Right cardiac atrium (tissue), 5 donors: ENCODE results near the gene DCBLD1. TPM values are rescaled to one million over a fixed set of nuclear protein-coding genes. Genes with fewer than 3 reads are reported as not detected.

Source experiments
- ATAC-seq, 2 donors: fragments of 200-7000 bp; cut with Tn5 transposase; one replicate each; pipeline versions ENCODE4 v1.8.0 to v1.9.1; 2020; ENCODE audit warnings: moderate library complexity in 2 of 2, mild to moderate bottlenecking in 1 of 2
- DNase-seq, 3 donors: peaks; one replicate each; pipeline ENCODE4 v3.0.0-alpha.2; 2020
- H3K27ac ChIP-seq: one replicate; pipeline ENCODE4 v1.5.1; 2013; ENCODE audit warnings: mild to moderate bottlenecking, low read length, control low read depth, moderate library complexity
- H3K27me3 ChIP-seq: one replicate; pipeline ENCODE4 v1.6.1; 2013; ENCODE audit not compliant: control insufficient read depth, insufficient read depth
- H3K4me1 ChIP-seq: one replicate; pipeline ENCODE4 v1.6.1; 2013; ENCODE audit warnings: low read length; ENCODE audit not compliant: control insufficient read depth, insufficient read depth
- H3K4me3 ChIP-seq: one replicate; pipeline ENCODE4 v1.5.1; 2013; ENCODE audit warnings: low read length, control low read depth
- H3K9me3 ChIP-seq: one replicate; pipeline ENCODE4 v1.6.1; 2013; ENCODE audit warnings: low read length; ENCODE audit not compliant: control insufficient read depth
- WGBS: extraction: QIAGEN DNeasy Blood & Tissue Kit; methylation state at CpG from one replicate; pipeline ENCODE4 v1.1.7; 2013; 5-methylcytosine and 5-hydroxymethylcytosine counted together
- intact Hi-C, 4 donors: fragments of 100-400 bp; cut with DNase I; formaldehyde crosslinking; loops; one replicate each; pipeline versions ENCODE4 v1.11.0 to v1.14.0; 2022 to 2023
- polyA plus RNA-seq: library from polyadenylated mRNA; stranded (reverse); fragments of 200-250 nt; gene quantifications from one replicate; pipeline ENCODE4 v1.2.3, GENCODE V29; 2013
- total RNA-seq, 4 donors: library from RNA; stranded (reverse); fragmentation: NEBNext Ultra II Directional; extraction: Animal tissue kit (Norgen Biotek cat#: 25700); gene quantifications; one replicate each; pipeline ENCODE4 v1.2.1, GENCODE V29; 2021
- donor health status: healthy with polysubstance abuse.
- donor health status: DM: no; HTN: yes; CAD: no.
- donor health status: DM: no; HTN: no; CAD: no.
- donor health status: DM: no; HTN: yes; CAD: no; lungs with severe emphysema.
- donor health status: DM: yes; HTN: yes; CAD: no.

DCBLD1 gene
- total and polyA plus RNA-seq, 5 donors = 3.2 to 5.7 (median 3.9) TPM

DNA sequence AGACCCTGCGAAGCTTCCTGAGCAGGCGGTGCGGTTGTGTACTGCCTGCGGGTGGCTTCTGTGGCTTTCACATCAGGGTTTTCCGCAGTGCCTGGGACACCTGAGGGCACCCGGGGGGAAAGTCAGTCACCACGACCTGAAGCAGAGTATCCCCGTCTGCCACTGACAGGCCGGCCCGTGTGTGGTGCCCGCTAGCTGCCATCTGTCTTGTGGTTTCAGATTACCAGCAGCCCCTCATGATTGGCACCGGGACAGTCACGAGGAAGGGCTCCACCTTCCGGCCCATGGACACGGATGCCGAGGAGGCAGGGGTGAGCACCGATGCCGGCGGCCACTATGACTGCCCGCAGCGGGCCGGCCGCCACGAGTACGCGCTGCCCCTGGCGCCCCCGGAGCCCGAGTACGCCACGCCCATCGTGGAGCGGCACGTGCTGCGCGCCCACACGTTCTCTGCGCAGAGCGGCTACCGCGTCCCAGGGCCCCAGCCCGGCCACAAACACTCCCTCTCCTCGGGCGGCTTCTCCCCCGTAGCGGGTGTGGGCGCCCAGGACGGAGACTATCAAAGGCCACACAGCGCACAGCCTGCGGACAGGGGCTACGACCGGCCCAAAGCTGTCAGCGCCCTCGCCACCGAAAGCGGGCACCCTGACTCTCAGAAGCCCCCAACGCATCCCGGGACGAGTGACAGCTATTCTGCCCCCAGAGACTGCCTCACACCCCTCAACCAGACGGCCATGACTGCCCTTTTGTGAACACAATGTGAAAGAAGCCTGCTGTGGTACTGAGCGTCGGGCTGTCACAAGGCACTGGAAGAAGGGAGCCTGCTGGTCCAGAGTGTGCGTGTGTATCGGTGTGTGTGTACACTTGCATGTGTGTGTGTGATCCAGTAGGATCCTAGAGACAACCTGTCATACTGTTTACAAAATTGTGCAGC lies 65.5 kb downstream of the DCBLD1 start:
- Histone ChIP-seq H3K4me3 (peak overlapping the region; percentile 26), H3K9me3 (no peaks in the 10 kb centered on the region), H3K27ac (peak overlapping the region; percentile 14), H3K27me3 (no peaks in the 10 kb centered on the region), H3K4me1 (no peaks in the 10 kb centered on the region)
- peak; percentile 72 to 87 (median 86) for DNase-seq
- intact Hi-C loops = loop anchor here in 1 of 4 donors (5.0 kb wide), 1 partner anchor 66 kb away; the partner anchor contains the start of gene DCBLD1
- WGBS = 34% methylated on average over 64 of the region's 64 CpGs
- peak; percentile 93 to 95 for ATAC-seq

GRCh38 chr6:117548797-117549301 lies 66.4 kb downstream of the DCBLD1 start:
- H3K9me3 ChIP-seq = no peaks in the 10 kb centered on the region
- DNase-seq (no peak), ATAC-seq (no peak)
- H3K27me3 ChIP-seq = no peaks in the 10 kb centered on the region
- H3K4me1 ChIP-seq = no peaks in the 10 kb centered on the region
- no peak overlapping the region for H3K4me3 ChIP-seq
- intact Hi-C loops = loop anchor here in 1 of 4 donors (5.0 kb wide), 1 partner anchor 67 kb away; the partner anchor contains the start of gene DCBLD1
- no peak overlapping the region for H3K27ac ChIP-seq
- WGBS = 75% methylated on average over 8 of the region's 8 CpGs

DNA sequence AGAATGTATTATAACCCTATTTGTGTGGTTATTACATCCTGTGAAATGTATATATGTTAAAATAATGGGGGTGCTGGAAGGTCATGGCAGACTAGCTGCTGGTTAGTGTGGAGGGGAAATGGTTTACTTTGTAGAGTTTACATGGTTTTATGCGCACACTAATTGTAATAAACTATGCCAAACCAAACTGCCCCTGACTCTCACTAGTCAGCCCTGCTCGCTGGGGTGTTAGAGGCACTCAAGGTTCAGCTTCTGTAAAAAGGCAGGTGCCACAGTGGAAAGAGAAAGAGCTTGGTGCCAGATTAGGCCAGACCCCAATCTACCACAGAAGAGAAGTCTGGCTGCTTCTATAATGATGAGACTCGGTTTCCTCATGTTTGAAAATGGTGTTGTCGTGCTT lies 67.1 kb downstream of the DCBLD1 start:
- Histone ChIP-seq H3K9me3 (no peaks in the 10 kb centered on the region), H3K4me1 (no peaks in the 10 kb centered on the region), H3K27me3 (no peaks in the 10 kb centered on the region), H3K27ac (no peak overlapping the region), H3K4me3 (no peak overlapping the region)
- no peak for ATAC-seq
- intact Hi-C loops = loop anchor here (5.0 to 10.0 kb wide), 3 partner anchors 67 to 205 kb away; partner anchors contain the start of gene DCBLD1 (in 1 of the 4)
- DNase-seq = no peak
- 94% methylated on average over 4 of the region's 4 CpGs for WGBS

DNA sequence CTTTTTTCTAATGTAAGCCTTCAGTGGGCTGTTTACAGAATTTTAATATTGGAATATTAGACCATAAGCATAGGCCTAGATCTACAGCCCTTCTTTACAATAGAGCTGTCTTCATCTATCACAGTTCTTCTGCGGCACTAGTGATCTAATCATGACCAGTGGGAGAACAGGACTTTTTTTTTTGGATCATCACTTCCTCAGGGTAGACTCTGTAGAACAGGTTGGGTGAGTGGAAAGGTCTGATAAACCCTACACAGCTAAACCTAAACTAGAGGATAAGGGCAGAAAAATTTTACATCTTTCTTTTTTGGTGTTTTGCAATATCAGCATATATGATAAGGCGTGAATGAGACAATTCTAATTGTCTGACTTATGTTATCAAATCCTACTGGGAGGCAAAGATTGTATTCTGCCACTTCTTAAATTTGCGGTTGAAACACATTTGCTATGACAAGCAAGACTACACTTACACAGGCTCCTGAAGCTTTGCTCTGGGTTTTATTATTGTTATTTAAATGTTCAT lies 67.7 kb downstream of the DCBLD1 start:
- intact Hi-C loops = loop anchor here (5.0 to 10.0 kb wide), 2 partner anchors 98 to 205 kb away; no protein-coding TSS in a partner anchor
- no peaks in the 10 kb centered on the region for H3K27me3 ChIP-seq
- no peak overlapping the region for H3K27ac ChIP-seq
- ATAC-seq (no peak), DNase-seq (no peak)
- no peaks in the 10 kb centered on the region for H3K4me1 ChIP-seq
- H3K9me3 ChIP-seq = no peaks in the 10 kb centered on the region
- WGBS = 96% methylated on average over 3 of the region's 3 CpGs
- H3K4me3 ChIP-seq = no peak overlapping the region

DNA sequence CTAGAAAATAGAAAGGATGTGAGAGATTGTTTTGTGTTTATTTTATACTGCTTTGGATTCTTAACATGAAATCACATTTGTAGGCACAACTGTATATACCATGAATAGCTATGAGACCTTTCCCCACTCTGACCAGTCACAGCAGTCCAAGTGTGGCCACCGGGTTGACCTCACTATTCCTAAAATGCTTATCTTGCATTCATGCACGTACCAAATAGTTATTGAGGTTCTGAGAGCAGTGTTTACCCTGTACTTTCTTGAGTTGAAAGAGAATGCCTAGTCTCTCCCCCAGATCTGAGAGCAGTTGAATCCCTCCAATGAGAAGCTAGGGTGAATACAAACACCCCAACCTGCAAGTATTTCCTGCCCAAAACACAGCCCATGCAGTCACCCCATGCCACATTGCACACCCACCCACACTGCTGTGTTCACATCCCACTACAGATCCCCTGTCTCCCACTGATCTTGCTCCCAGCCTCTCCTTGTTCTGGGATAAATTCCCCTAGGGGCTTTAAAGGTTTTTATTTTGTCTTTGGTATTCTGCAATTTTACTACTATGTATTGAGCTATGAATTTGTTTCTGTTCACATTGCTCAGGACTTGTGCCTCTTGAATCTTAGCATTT lies 68.3 kb downstream of the DCBLD1 start:
- Histone ChIP-seq H3K4me1 (no peaks in the 10 kb centered on the region), H3K9me3 (no peaks in the 10 kb centered on the region), H3K27me3 (no peaks in the 10 kb centered on the region), H3K27ac (no peak overlapping the region), H3K4me3 (no peak overlapping the region)
- ATAC-seq = no peak
- DNase-seq = no peak
- intact Hi-C loops = loop anchor here (5.0 to 10.0 kb wide), 2 partner anchors 98 to 206 kb away; no protein-coding TSS in a partner anchor
- 62% methylated on average over 2 of the region's 2 CpGs for WGBS

DNA sequence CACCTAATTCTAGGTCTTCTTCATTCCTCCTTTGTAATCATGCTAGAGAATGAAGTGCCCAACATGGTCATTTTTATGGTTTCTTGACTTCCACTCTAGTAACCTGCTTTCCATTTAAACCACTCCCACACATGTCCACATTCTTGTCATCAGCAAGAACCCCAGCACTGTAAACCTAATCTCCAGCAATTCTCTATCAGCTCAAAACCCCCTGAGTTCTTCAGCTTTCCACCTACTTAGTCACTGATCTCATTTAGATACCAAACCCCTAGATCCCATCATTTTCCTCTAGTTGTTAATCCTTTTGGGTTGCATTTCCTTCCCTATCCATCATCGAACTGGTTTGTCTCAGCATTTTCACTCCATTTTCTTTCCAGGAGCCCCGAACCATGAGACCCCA lies 70.1 kb downstream of the DCBLD1 start:
- Histone ChIP-seq H3K4me3 (no peak overlapping the region), H3K4me1 (no peaks in the 10 kb centered on the region), H3K27ac (no peak overlapping the region), H3K27me3 (no peaks in the 10 kb centered on the region), H3K9me3 (no peaks in the 10 kb centered on the region)
- DNase-seq (no peak), ATAC-seq (no peak)
- intact Hi-C loops = loop anchor here (5.0 to 10.0 kb wide), 2 partner anchors 100 to 208 kb away; no protein-coding TSS in a partner anchor
- WGBS = 79% methylated on average over 2 of the region's 2 CpGs

GRCh38 chr6:117553142-117553541 lies 70.7 kb downstream of the DCBLD1 start:
- Histone ChIP-seq H3K4me1 (no peaks in the 10 kb centered on the region), H3K27ac (no peak overlapping the region), H3K9me3 (no peaks in the 10 kb centered on the region), H3K4me3 (no peak overlapping the region), H3K27me3 (no peaks in the 10 kb centered on the region)
- WGBS = 56% methylated on average over 3 of the region's 3 CpGs
- no peak for DNase-seq
- intact Hi-C loops = loop anchor here (5.0 to 10.0 kb wide), 2 partner anchors 101 to 208 kb away; no protein-coding TSS in a partner anchor
- no peak for ATAC-seq

DNA sequence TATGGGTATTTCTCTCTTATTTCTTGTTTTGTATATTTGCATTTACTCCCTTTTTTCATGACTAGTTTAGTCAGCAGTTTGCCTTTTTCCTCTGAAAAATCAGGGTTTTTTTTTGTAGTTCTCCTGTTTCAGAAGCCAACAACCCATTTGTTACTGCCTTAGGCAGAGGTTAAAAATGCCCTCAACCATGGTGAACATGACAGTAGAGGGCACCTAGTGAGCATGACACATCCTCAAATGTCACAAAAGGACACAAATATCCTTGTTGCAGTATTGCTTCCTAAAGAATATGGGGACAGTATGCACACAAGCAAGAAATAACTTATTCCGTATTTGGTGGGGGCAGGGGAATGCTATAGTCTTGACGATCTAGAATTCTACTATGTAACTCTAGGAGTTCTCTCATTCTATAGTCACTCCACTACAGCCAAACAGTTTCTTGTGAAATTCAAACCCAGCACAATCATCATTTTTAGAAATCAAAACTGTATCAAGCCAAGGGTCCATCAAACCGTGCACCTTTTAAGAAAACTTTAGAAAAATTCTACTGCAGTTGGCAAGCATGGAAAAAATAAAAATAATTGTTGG lies 72.9 kb downstream of the DCBLD1 start:
- Histone ChIP-seq H3K4me3 (no peak overlapping the region), H3K27me3 (no peaks in the 10 kb centered on the region), H3K4me1 (no peaks in the 10 kb centered on the region), H3K27ac (no peak overlapping the region), H3K9me3 (no peaks in the 10 kb centered on the region)
- 35% methylated on average over 3 of the region's 3 CpGs for WGBS
- intact Hi-C loops = loop anchor here (2.0 to 10.0 kb wide), 5 partner anchors 78 to 211 kb away; no protein-coding TSS in a partner anchor
- ATAC-seq (no peak), DNase-seq (no peak)

DNA sequence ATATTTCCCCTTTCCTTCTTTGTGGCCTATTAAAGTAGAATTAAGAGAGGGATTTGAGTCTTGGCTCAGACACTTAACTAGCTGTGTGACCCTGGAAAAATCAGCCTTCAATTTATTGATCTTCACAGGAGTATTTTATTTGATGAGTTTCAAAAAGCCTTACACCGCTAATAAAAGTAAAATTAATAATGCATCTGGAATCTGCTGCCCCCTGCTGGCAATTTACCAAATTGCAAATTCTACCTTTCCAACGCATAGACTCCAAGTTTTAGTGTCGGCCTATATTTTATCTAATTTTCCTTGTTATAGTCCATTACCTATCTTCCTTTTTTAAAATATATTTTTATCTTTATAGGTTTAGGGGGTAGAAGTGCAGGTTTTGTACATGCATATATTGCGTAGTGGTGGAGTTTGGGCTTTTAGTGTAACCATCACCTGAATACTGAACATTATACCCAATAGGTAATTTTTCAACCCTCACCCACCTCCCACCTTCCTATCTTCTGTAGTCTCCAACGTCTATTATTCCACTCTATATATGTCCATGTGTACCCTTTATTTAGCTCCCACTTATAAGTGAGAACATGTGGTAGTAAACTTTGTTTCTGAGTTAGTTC lies 73.5 kb downstream of the DCBLD1 start:
- peak in 1 of 2 donors; percentile 18 for ATAC-seq
- DNase-seq = peak in 2 of 3 donors; percentile 16 to 43
- H3K4me1 ChIP-seq = no peaks in the 10 kb centered on the region
- WGBS = 17% methylated on average over 5 of the region's 5 CpGs
- H3K4me3 ChIP-seq = no peak overlapping the region
- no peaks in the 10 kb centered on the region for H3K27me3 ChIP-seq
- H3K9me3 ChIP-seq = no peaks in the 10 kb centered on the region
- intact Hi-C loops = loop anchor here (2.0 to 10.0 kb wide), 5 partner anchors 79 to 211 kb away; no protein-coding TSS in a partner anchor
- no peak overlapping the region for H3K27ac ChIP-seq

GRCh38 chr6:117557951-117558350 lies 75.5 kb downstream of the DCBLD1 start:
- no peak overlapping the region for H3K27ac ChIP-seq
- no peak overlapping the region for H3K4me3 ChIP-seq
- WGBS = 81% methylated on average over 3 of the region's 3 CpGs
- H3K27me3 ChIP-seq = no peaks in the 10 kb centered on the region
- DNase-seq = no peak
- intact Hi-C loops = loop anchor here (5.0 to 10.0 kb wide), 4 partner anchors 81 to 213 kb away; no protein-coding TSS in a partner anchor
- no peaks in the 10 kb centered on the region for H3K9me3 ChIP-seq
- no peaks in the 10 kb centered on the region for H3K4me1 ChIP-seq
- no peak for ATAC-seq
